Neuronal stem cell (in vitro differentiated cells): ENCODE measurements around the gene RPUSD1.

Source experiments
- DNase-seq: peaks from one replicate; pipeline ENCODE4 v3.0.0-alpha.2; 2013; ENCODE audit warnings: low spot score
- H2AFZ ChIP-seq: one replicate; pipeline ENCODE4 v1.6.1; 2013; ENCODE audit warnings: mild to moderate bottlenecking, low read length, inconsistent platforms
- H2AK5ac ChIP-seq: 2 replicates; pipeline ENCODE4 v1.6.1; 2013; ENCODE audit warnings: low read depth, mild to moderate bottlenecking, inconsistent platforms, low read length, moderate library complexity, mixed read lengths
- H2BK120ac ChIP-seq: 2 replicates; pipeline ENCODE4 v1.6.1; 2013; ENCODE audit warnings: low read depth, mild to moderate bottlenecking, inconsistent platforms, low read length, moderate library complexity, mixed read lengths
- H2BK12ac ChIP-seq: one replicate; pipeline ENCODE4 v1.6.1; 2013; ENCODE audit warnings: low read length, inconsistent platforms
- H2BK15ac ChIP-seq: 2 replicates; pipeline ENCODE4 v1.6.1; 2013; ENCODE audit warnings: mild to moderate bottlenecking, low read length, inconsistent platforms, mixed read lengths
- H2BK5ac ChIP-seq: one replicate; pipeline ENCODE4 v1.6.1; 2013; ENCODE audit warnings: inconsistent platforms, mild to moderate bottlenecking, low read length, moderate library complexity
- H3K14ac ChIP-seq: one replicate; pipeline ENCODE4 v1.6.1; 2013; ENCODE audit warnings: low read length, inconsistent platforms
- H3K18ac ChIP-seq: 2 replicates; pipeline ENCODE4 v1.6.1; 2013; ENCODE audit warnings: low read length, inconsistent platforms
- H3K23ac ChIP-seq: 2 replicates; pipeline ENCODE4 v1.6.1; 2013; ENCODE audit warnings: low read depth, mild to moderate bottlenecking, mixed read lengths, low read length, inconsistent platforms; ENCODE audit not compliant: poor library complexity
- H3K27ac ChIP-seq: replicated peaks from 3 replicates; pipeline ENCODE4 v1.5.1; 2013; ENCODE audit warnings: low read length, inconsistent platforms
- H3K27me3 ChIP-seq, 3 experiments: 2 replicates each; pipeline ENCODE4 v1.6.1; 2013; ENCODE audit warnings: low read length in 3 of 3, mild to moderate bottlenecking in 2 of 3, inconsistent platforms in 1 of 3, low read depth in 1 of 3, mixed read lengths in 1 of 3, moderate library complexity in 1 of 3; ENCODE audit not compliant: control insufficient read depth in 3 of 3, insufficient read depth in 3 of 3
- H3K36me3 ChIP-seq, 2 donors: replicated peaks in 1 of 2; 2 replicates each; pipeline ENCODE4 v1.6.1; 2013; ENCODE audit warnings: low read length in 2 of 2; ENCODE audit not compliant: control insufficient read depth in 2 of 2, insufficient read depth in 2 of 2
- H3K4ac ChIP-seq: 2 replicates; pipeline ENCODE4 v1.6.1; 2013; ENCODE audit warnings: inconsistent platforms, mild to moderate bottlenecking, low read length, moderate library complexity
- H3K4me1 ChIP-seq, 2 donors: 1 replicate in 1 of 2; 2 replicates in 1 of 2; pipeline ENCODE4 v1.6.1; 2013; ENCODE audit warnings: low read length in 2 of 2, low read depth in 1 of 2; ENCODE audit not compliant: control insufficient read depth in 2 of 2, insufficient read depth in 1 of 2
- H3K4me2 ChIP-seq: one replicate; pipeline ENCODE4 v1.6.1; 2013; ENCODE audit warnings: mild to moderate bottlenecking, low read length, inconsistent platforms; ENCODE audit not compliant: insufficient read depth, poor library complexity, severe bottlenecking
- H3K4me3 ChIP-seq, 2 donors: 2 replicates each; pipeline ENCODE4 v1.5.1; 2013; ENCODE audit warnings: low read length in 2 of 2, mild to moderate bottlenecking in 2 of 2, inconsistent platforms in 1 of 2, moderate library complexity in 1 of 2
- H3K79me1 ChIP-seq: one replicate; pipeline ENCODE4 v1.6.1; 2013; ENCODE audit warnings: low read depth, mild to moderate bottlenecking, inconsistent platforms, low read length, moderate library complexity
- H3K9ac ChIP-seq: one replicate; pipeline ENCODE4 v1.6.1; 2013; ENCODE audit warnings: mild to moderate bottlenecking, low read depth, low read length, inconsistent platforms; ENCODE audit not compliant: poor library complexity
- H3K9me3 ChIP-seq, 2 donors: replicated peaks in 1 of 2; 2 replicates each; pipeline versions ENCODE3 to v1.6.1; 2013; ENCODE audit warnings: low read length in 2 of 2, mild to moderate bottlenecking in 2 of 2, inconsistent platforms in 1 of 2, low read depth in 1 of 2, mixed read lengths in 1 of 2, moderate library complexity in 1 of 2; ENCODE audit not compliant: control insufficient read depth in 2 of 2, insufficient read depth in 1 of 2
- H4K8ac ChIP-seq: one replicate; pipeline ENCODE4 v1.6.1; 2013; ENCODE audit warnings: low read depth, mild to moderate bottlenecking, inconsistent platforms, low read length, moderate library complexity
- H4K91ac ChIP-seq: one replicate; pipeline ENCODE4 v1.6.1; 2013; ENCODE audit warnings: low read length, low read depth, mild to moderate bottlenecking, inconsistent platforms; ENCODE audit not compliant: poor library complexity
- WGBS, 2 donors: extraction: QIAGEN DNeasy Blood & Tissue Kit; methylation state at CpG; one replicate each; pipeline ENCODE4 v1.1.7; 2013; ENCODE audit warnings: missing lambda C conversion rate in 2 of 2, mixed read lengths in 1 of 2; ENCODE audit not compliant: insufficient read length in 2 of 2, insufficient replicate concordance in 1 of 2; ENCODE audit errors: extremely low coverage in 2 of 2; 5-methylcytosine and 5-hydroxymethylcytosine counted together

Gene RPUSD1

DNA sequence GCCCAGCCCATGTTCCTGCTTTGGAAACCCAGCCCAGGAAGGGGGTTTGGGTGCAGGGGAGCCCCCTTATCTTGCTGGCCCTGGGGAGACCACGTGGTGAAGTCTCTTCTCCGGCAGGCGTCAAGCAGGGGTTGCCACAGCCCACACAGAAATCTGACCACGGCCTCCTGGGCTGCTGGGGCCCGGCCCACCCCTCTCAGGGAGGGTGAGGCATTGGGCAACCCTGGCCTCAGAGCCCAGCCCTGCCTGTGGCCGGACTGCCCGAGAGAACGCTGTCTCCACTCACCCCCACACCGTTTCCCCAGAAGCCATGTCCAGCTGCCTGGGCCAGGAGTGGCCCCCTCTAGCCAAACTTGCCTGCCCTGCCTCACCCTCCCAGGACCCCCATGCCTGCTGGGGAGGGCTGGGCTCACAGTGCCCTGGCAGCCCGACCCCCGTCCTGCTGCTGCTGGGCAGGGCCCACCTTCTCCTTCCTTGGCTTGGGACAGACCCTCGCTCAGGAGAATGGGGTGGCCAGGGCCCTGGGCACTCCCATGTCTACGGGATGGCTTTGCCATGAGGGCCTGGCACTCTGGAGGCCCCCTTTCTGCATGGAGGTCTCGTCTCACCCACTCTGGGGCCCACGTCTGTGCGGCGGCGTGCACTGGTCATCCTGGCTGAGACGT lies 6.7 kb downstream of the RPUSD1 start:
- no CpG with 5 or more reads among the region's 19 CpGs for WGBS, 2 donors
- no peak for DNase-seq

DNA sequence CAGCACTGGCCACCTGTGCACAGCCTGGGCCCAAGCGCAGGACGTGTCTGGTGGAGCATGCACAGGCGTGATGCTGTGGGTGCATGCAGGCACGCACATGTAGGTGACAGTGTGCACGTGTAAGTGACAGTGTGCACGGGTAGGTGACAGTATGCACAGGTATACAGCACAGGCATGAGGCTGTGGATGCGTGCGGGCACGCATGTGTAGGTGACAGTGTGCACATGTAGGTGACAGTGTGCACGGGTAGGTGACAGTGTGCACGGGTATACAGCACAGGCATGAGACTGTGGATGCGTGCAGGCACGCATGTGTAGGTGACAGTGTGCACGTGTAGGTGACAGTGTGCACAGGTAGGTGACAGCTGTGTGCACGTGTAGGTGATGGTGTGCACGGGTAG lies 7.9 kb downstream of the RPUSD1 start:
- H3K27me3 ChIP-seq = peaks cover 0 to 57% (median 3%) of the 10 kb centered on the region in 3 experiments
- H3K4me2 ChIP-seq = no peak overlapping the region
- H2AK5ac ChIP-seq = peak overlapping the region; percentile 15
- H2BK5ac ChIP-seq = no peak overlapping the region
- H3K18ac ChIP-seq = no peak overlapping the region
- no peak for DNase-seq
- peak overlapping the region in 1 of 2 donors; percentile 31 for H3K4me3 ChIP-seq
- peak overlapping the region; percentile 75 for H3K9ac ChIP-seq
- WGBS, 2 donors = no CpG with 5 or more reads among the region's 16 CpGs
- H3K23ac ChIP-seq = peak overlapping the region; percentile 52
- H4K8ac ChIP-seq = no peak overlapping the region
- H2BK120ac ChIP-seq = no peak overlapping the region
- peak overlapping the region; percentile 16 for H2BK12ac ChIP-seq
- H4K91ac ChIP-seq = no peak overlapping the region
- H2AFZ ChIP-seq = no peak overlapping the region
- peak overlapping the region; percentile 57 for H3K14ac ChIP-seq
- no peak overlapping the region for H3K27ac ChIP-seq
- peaks cover 0 to 1% of the 10 kb centered on the region in 2 donors for H3K9me3 ChIP-seq
- H3K79me1 ChIP-seq = peaks cover 9% of the 10 kb centered on the region
- peaks cover 0 to 3% of the 10 kb centered on the region in 2 donors for H3K4me1 ChIP-seq
- H3K36me3 ChIP-seq = peaks cover 3% of the 10 kb centered on the region in 2 donors
- no peak overlapping the region for H2BK15ac ChIP-seq
- peak overlapping the region; percentile 90 for H3K4ac ChIP-seq

More for the DNA sequence above, 6.7 kb downstream of the RPUSD1 start:
- Histone ChIP-seq H2BK15ac (peak overlapping the region; percentile 92), H2AK5ac (no peak overlapping the region), H2AFZ (no peak overlapping the region), H3K9ac (peak overlapping the region; percentile 60), H3K14ac (peak overlapping the region; percentile 56), H4K91ac (no peak overlapping the region), H2BK5ac (peak overlapping the region; percentile 24), H4K8ac (no peak overlapping the region), H2BK12ac (peak overlapping the region; percentile 22), H3K79me1 (peaks cover 18% of the 10 kb centered on the region), H3K18ac (peak overlapping the region; percentile 57), H2BK120ac (no peak overlapping the region), H3K27me3 (peaks cover 0 to 46% (median 3%) of the 10 kb centered on the region in 3 experiments), H3K4me2 (no peak overlapping the region), H3K4me3 (no peak overlapping the region), H3K4me1 (peaks cover 0 to 3% of the 10 kb centered on the region in 2 donors), H3K23ac (peak overlapping the region; percentile 43), H3K4ac (peak overlapping the region; percentile 53), H3K27ac (no peak overlapping the region), H3K9me3 (peaks cover 0 to 1% of the 10 kb centered on the region in 2 donors), H3K36me3 (peaks cover 8 to 13% of the 10 kb centered on the region in 2 donors)

DNA sequence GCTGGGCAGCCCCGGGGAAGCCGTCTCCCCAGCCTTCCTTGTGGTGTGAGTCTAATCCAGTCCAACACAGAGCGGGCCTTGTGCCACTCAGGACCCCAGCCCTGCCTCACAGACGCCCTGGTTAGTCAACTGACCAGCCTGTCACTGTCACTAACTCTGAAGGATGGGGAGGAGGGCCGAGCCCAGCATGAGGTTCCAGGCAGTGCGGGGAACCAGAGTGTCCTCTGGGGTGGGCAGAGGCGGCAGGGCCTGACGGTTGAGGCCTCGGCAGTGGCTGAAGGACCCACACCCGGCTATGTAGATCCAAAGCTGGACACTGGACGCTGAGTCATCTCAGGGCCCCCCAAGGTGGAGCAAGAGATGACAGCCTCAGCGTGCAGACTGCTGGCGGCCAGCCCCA lies 8.6 kb downstream of the RPUSD1 start:
- H3K9me3 ChIP-seq = peaks cover 0 to 1% of the 10 kb centered on the region in 2 donors
- no peak overlapping the region for H3K23ac ChIP-seq
- H2BK12ac ChIP-seq = no peak overlapping the region
- no peak overlapping the region for H3K4me2 ChIP-seq
- H3K27ac ChIP-seq = no peak overlapping the region
- WGBS, 2 donors = no CpG with 5 or more reads among the region's 13 CpGs
- peaks cover 2% of the 10 kb centered on the region for H3K79me1 ChIP-seq
- no peak overlapping the region for H3K14ac ChIP-seq
- H4K8ac ChIP-seq = no peak overlapping the region
- H2AK5ac ChIP-seq = peak overlapping the region; percentile 89
- no peak overlapping the region for H2BK120ac ChIP-seq
- peak overlapping the region; percentile 84 for H2BK15ac ChIP-seq
- H3K27me3 ChIP-seq = peaks cover 0 to 57% (median 3%) of the 10 kb centered on the region in 3 experiments
- peak overlapping the region; percentile 0 for H3K9ac ChIP-seq
- H3K4ac ChIP-seq = no peak overlapping the region
- no peaks in the 10 kb centered on the region for H3K36me3 ChIP-seq
- H4K91ac ChIP-seq = no peak overlapping the region
- H2BK5ac ChIP-seq = no peak overlapping the region
- peaks cover 0 to 3% of the 10 kb centered on the region in 2 donors for H3K4me1 ChIP-seq
- no peak overlapping the region for H3K4me3 ChIP-seq
- H3K18ac ChIP-seq = no peak overlapping the region
- no peak for DNase-seq
- no peak overlapping the region for H2AFZ ChIP-seq

DNA sequence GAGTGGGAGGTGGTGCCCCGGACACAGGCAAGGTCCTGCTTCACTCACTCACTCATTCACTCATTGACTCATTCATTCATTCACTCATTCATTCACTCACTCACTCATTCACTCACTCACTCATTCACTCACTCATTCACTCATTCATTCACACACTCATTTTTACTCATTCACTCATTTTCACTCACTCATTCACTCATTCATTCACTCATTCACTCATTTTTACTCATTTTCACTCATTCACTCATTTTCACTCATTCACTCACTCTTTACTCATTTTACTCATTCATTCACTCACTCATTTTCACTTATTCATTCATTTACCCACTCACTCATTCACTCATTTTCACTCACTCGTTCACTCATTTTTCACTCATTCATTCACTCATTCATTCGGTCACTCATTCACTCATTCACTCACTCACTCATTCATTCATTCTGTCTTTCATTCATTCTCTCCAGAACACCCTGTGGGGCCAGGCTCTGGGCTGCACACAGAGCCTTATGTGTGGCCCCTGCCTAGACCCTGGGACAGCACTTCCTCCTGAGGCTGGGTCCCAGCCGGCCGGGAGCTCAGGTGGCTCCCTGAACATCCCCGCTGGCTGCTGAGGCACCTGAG lies 9.2 kb downstream of the RPUSD1 start:
- Histone ChIP-seq H3K4me3 (no peak overlapping the region), H3K23ac (no peak overlapping the region), H4K8ac (no peak overlapping the region)

More for the DNA sequence above, 9.2 kb downstream of the RPUSD1 start:
- 100% methylated on average over 1 to 2 of the region's 6 CpGs for WGBS, 2 donors
- H3K27me3 ChIP-seq = peaks cover 0 to 57% (median 3%) of the 10 kb centered on the region in 3 experiments
- peaks cover 2% of the 10 kb centered on the region for H3K79me1 ChIP-seq
- H3K14ac ChIP-seq = peak overlapping the region; percentile 9
- H3K18ac ChIP-seq = peak overlapping the region; percentile 15
- H3K4ac ChIP-seq = no peak overlapping the region
- DNase-seq = no peak
- H2AFZ ChIP-seq = no peak overlapping the region
- no peak overlapping the region for H3K27ac ChIP-seq
- H2BK15ac ChIP-seq = peak overlapping the region; percentile 98
- H3K9ac ChIP-seq = peak overlapping the region; percentile 24
- no peak overlapping the region for H3K4me2 ChIP-seq
- H3K36me3 ChIP-seq = no peaks in the 10 kb centered on the region
- H3K4me1 ChIP-seq = peaks cover 0 to 3% of the 10 kb centered on the region in 2 donors
- no peak overlapping the region for H2BK12ac ChIP-seq
- peak overlapping the region; percentile 9 for H4K91ac ChIP-seq
- no peak overlapping the region for H2BK5ac ChIP-seq
- H2BK120ac ChIP-seq = no peak overlapping the region
- H2AK5ac ChIP-seq = peak overlapping the region; percentile 88
- peaks cover 0 to 1% of the 10 kb centered on the region in 2 donors for H3K9me3 ChIP-seq
